HG02642 (cell line): ENCODE results near the gene SCFD1.
"Not testable (repeated sequence)": the region's sequence is repeated elsewhere in the genome, so short reads cannot be mapped to it uniquely, and the experiment has no call there.

Experiments
- ATAC-seq: cut with Tn5 transposase; IDR thresholded peaks from one replicate; pipeline ENCODE4 v1.9.1; 2021; ENCODE audit warnings: mild to moderate bottlenecking; ENCODE audit not compliant: unreplicated experiment, poor library complexity

The SCFD1 gene

GRCh38 chr14:30621940-30622830 is at the start of gene SCFD1:
Gene SCFD1, plus strand, starts transcription at chr14:30622319. Its CDS starts 20 bp downstream, at chr14:30622339.
- ATAC-seq = peak; percentile 97

- no peak for ATAC-seq
Measured at GRCh38 chr14:30572771-30573170, 49.3 kb upstream of the SCFD1 start.

- no peak for ATAC-seq
Measured at GRCh38 chr14:30573226-30573814, 48.8 kb upstream of the SCFD1 start.

- ATAC-seq = no peak
Measured at GRCh38 chr14:30573966-30574365, 48.2 kb upstream of the SCFD1 start.

- not testable (repeated sequence) for ATAC-seq
Measured at GRCh38 chr14:30574777-30575176, 47.3 kb upstream of the SCFD1 start.

- ATAC-seq = not testable (repeated sequence)
Measured at GRCh38 chr14:30576333-30576732, 45.8 kb upstream of the SCFD1 start.

- ATAC-seq = no peak
Measured at GRCh38 chr14:30580616-30581282, 41.4 kb upstream of the SCFD1 start.

GRCh38 chr14:30581283-30581625 is 40.9 kb upstream of the SCFD1 start:
- no peak for ATAC-seq

- ATAC-seq = no peak
Measured at GRCh38 chr14:30582376-30582775, 39.7 kb upstream of the SCFD1 start.

- ATAC-seq = no peak
Measured at GRCh38 chr14:30584058-30584630, 38.0 kb upstream of the SCFD1 start.

- ATAC-seq = no peak
Measured at GRCh38 chr14:30585204-30585603, 36.9 kb upstream of the SCFD1 start.

GRCh38 chr14:30587141-30587540 is 35.0 kb upstream of the SCFD1 start:
- ATAC-seq = no peak

GRCh38 chr14:30588873-30589272 is 33.2 kb upstream of the SCFD1 start:
- ATAC-seq = no peak

- no peak for ATAC-seq
Measured at GRCh38 chr14:30596935-30597334, 25.2 kb upstream of the SCFD1 start.

GRCh38 chr14:30597504-30597903 is 24.6 kb upstream of the SCFD1 start:
- no peak for ATAC-seq

- no peak for ATAC-seq
Measured at GRCh38 chr14:30600922-30601918, 20.9 kb upstream of the SCFD1 start.

GRCh38 chr14:30603402-30603801 is 18.7 kb upstream of the SCFD1 start:
- no peak for ATAC-seq

GRCh38 chr14:30604696-30605095 is 17.4 kb upstream of the SCFD1 start:
- not testable (repeated sequence) for ATAC-seq

- ATAC-seq = no peak
Measured at GRCh38 chr14:30607156-30607780, 14.9 kb upstream of the SCFD1 start.
